ENCODE measurements around the gene ITPRID2. TPM values are rescaled to one million over a fixed set of nuclear protein-coding genes. Genes with fewer than 3 reads are reported as not detected.

ITPRID2 gene
- total and polyA plus RNA-seq, 2 of the 13 experiments (the other 11 are each of a cell fraction or from before 2014, with no cell fraction given) = 44.8 to 62.3 TPM

DNA sequence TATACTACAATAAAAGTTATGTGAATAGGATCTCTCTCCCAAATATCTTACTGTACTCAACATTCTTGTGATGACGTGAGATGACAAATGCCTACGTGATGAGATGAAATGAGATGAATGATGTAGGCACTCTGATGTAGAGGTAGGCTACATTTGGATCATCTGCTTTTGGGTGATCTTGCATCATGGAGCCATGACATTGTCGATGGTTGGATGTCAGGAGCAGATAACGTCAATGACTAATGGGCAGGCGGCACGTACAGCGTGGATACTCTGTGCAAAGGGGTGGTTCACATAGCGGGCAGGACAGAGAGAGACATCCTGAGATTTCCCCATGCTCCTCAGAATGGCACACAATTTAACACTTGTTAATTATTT is 53.4 kb downstream of the ITPRID2 start (continued):
- TF ChIP-seq TRIM24 (CRISPR knock-in tag; IDR thresholded peaks at IDR 0.05) (no peak), IKZF1 (IDR thresholded peaks at IDR 0.05) (no peak), ZBTB38 (CRISPR knock-in tag; IDR thresholded peaks at IDR 0.05) (0 out of 2 replicates have a peak, but pooled peaks have one; percentile 52), MBNL3 (CRISPR knock-in tag; conservative IDR thresholded peaks at IDR 0.05) (no peak)
- TF ChIP-seq, protein P1, sequence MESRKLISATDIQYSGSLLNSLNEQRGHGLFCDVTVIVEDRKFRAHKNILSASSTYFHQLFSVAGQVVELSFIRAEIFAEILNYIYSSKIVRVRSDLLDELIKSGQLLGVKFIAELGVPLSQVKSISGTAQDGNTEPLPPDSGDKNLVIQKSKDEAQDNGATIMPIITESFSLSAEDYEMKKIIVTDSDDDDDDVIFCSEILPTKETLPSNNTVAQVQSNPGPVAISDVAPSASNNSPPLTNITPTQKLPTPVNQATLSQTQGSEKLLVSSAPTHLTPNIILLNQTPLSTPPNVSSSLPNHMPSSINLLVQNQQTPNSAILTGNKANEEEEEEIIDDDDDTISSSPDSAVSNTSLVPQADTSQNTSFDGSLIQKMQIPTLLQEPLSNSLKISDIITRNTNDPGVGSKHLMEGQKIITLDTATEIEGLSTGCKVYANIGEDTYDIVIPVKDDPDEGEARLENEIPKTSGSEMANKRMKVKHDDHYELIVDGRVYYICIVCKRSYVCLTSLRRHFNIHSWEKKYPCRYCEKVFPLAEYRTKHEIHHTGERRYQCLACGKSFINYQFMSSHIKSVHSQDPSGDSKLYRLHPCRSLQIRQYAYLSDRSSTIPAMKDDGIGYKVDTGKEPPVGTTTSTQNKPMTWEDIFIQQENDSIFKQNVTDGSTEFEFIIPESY (CRISPR knock-in tag; IDR thresholded peaks at IDR 0.05) = 0 out of 2 replicates have a peak, but pooled peaks have one; percentile 25

DNA sequence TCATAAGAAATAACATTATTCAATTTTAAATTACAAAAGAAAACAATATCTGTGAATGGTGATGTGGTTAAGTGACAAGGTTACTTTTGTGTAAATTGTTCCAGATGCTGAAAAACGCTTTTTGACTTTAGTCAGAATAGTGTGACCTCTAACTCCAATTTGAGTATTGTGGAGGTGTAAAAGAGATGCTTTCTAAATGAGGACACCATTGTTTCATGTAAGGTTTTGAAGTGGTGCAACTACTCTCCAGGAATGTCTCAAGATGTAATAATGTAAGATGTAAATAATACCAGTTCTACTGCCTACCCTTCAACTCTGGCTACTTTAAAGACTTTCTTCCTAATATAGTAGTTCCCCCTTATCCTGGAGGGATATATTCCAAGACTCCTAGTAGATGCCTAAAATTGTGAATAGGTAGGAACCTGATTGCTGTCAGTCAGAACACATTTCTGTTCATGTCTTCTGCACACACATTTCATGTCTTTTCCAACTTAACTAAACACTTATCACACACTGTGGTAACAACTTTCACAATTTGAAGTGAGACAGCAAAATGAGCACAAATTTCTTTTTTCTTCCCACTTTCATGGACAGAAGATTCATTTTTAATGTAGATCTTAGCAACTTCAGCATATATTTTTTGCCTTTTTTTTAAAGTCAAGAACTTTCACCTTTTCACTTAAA is 55.1 kb downstream of the ITPRID2 start:
- CTCF ChIA-PET (ENCODE audit: low intra/inter-chr PET ratio, low total read pairs) = no interaction called here
- FAIRE-seq (no peak), DNase-seq (ENCODE audit: low spot score) (no peak), ATAC-seq (no peak)
- H3K9me3 ChIP-seq (ENCODE audit: low read length) = no peaks in the 10 kb centered on the region
- BruUV-seq (replicated peaks) = no TSS peak
- no peaks in the 10 kb centered on the region for H3K27me3 ChIP-seq (ENCODE audit: control insufficient read depth in 1 of 2, insufficient read depth in 2 of 2, low read length in 2 of 2)
- in situ Hi-C loops (cut with HindIII; ENCODE audit: extremely low pct_ligation_motif_present, low pct_unique_long_range_greater_than_20kb) (loop anchor here (5.0 kb wide), 1 partner anchor 34 kb away; no protein-coding TSS in a partner anchor), intact Hi-C loops (cut with micrococcal nuclease; ENCODE audit: unreplicated experiment) (no loop called here)
- POLR2A ChIA-PET = no interaction called here
- no peaks in the 10 kb centered on the region for H3K79me2 ChIP-seq (ENCODE audit: insufficient read depth, low read length)
- no peaks in the 10 kb centered on the region for H4K20me1 ChIP-seq (ENCODE audit: insufficient read depth, low read length)
- no peak overlapping the region for H3K4me3 ChIP-seq (replicated peaks in 1 of 3; ENCODE audit: insufficient read depth in 1 of 3, low read depth in 2 of 3, low read length in 3 of 3)
- no peak for TF ChIP-seq XRCC5 (optimal IDR thresholded peaks at IDR 0.05; ENCODE audit: low read length)
- no peak for TF ChIP-seq JARID2 (CRISPR knock-in tag; IDR thresholded peaks at IDR 0.05; ENCODE audit: insufficient replicate concordance)
- TF ChIP-seq ZNF326 (CRISPR knock-in tag; IDR thresholded peaks at IDR 0.05; ENCODE audit: borderline replicate concordance) = no peak
- TF ChIP-seq FOXA1 (IDR thresholded peaks at IDR 0.05) = no peak
- no peak for TF ChIP-seq FOXA1 (CRISPR knock-in tag; IDR thresholded peaks at IDR 0.05)
- TF ChIP-seq ZNF546 (CRISPR knock-in tag; conservative IDR thresholded peaks at IDR 0.05) = no peak
- TF ChIP-seq, protein P2, sequence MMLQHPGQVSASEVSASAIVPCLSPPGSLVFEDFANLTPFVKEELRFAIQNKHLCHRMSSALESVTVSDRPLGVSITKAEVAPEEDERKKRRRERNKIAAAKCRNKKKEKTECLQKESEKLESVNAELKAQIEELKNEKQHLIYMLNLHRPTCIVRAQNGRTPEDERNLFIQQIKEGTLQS (CRISPR knock-in tag; IDR thresholded peaks at IDR 0.05) = no peak
- TF ChIP-seq DNMT1 (CRISPR knock-in tag; IDR thresholded peaks at IDR 0.05) = no peak
- no peaks in the 10 kb centered on the region for H3K36me3 ChIP-seq (replicated peaks in 1 of 2; ENCODE audit: control insufficient read depth in 1 of 2, insufficient read depth in 2 of 2, low read length in 2 of 2)
- H3K9ac ChIP-seq (ENCODE audit: insufficient read depth, low read depth, low read length) = no peak overlapping the region
- H3K27ac ChIP-seq (ENCODE audit: extremely low read length, insufficient read depth, low read length) = no peak overlapping the region
- WGBS (ENCODE audit: low lambda C conversion rate) = 62% methylated on average over 1 of the region's 1 CpG
- peaks cover 45% of the 10 kb centered on the region for H3K4me1 ChIP-seq (ENCODE audit: insufficient read depth, low read length)
- no peak overlapping the region for H3K4me2 ChIP-seq (ENCODE audit: low read depth, low read length)
- H2AFZ ChIP-seq (ENCODE audit: low read length) = no peak overlapping the region
